ENCODE results near the gene PDRG1.

The PDRG1 gene

GRCh38 chr20:31951530-31952453, at the start of gene PDRG1:
Gene PDRG1, minus strand, starts transcription at chr20:31952046. Its CDS starts 85 bp downstream, at chr20:31951961.
- peak; percentile 93 for DNase-seq

DNA sequence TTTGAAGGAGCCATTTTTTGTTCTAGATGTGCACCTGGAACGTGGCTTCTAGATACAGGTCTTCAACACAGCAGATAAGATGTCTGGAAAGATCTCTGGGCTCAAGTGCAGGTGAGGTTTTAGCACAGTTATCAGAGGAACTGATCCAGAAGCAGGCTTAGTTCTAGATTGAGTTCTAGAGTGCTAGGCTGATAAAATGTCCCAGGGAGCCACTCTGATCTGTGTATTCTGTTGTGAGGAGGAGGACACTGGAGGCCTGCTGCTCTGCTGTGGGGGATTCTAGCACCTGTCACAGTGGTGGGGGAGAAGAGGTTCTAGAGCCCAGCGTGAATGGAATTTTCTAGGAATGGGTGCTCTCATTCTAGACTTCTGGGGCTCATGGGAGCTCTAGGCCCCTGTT, 46.4 kb upstream of the PDRG1 start:
- DNase-seq, result no peak

- no peak for DNase-seq
Measured at GRCh38 chr20:31996996-31997395, 45.1 kb upstream of the PDRG1 start.

DNA sequence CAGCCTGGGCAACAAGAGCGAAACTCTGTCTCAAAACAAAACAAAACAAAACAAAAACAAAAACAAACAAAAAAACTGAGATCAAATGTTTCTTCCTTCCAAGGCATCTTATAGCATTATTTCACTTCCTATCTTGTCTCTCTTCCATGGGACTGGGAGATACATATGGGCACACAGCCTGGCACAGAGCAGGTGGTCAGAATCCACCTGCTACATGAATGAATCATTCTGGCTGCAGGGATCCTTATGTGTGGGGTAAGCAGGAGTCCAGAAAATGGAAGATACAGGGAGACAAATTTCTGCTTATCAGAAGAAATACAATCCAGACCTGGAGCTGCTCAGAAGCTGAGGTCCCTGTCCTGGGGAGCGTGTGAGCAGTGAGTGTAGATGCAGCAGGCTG, 40.2 kb upstream of the PDRG1 start:
- no peak for DNase-seq

DNA sequence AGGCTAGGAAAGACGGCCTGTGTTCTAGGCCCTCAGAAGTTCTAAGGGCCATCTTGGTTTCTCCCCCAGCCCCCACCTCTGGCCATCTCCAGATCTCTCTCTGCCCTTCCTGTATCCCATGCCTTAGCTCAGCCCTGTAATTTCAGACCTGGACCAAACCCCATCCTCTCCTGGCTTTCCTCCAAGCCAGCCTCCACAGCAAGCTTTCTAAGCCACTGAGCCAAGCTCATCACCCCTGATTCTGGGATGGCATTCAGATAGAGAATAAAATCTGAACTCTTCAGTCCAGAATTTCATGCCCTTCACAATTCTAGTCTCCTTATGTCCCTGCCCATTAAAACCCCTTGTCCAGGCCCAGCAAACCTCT, 39.5 kb upstream of the PDRG1 start:
- DNase-seq, result peak; percentile 66

DNA sequence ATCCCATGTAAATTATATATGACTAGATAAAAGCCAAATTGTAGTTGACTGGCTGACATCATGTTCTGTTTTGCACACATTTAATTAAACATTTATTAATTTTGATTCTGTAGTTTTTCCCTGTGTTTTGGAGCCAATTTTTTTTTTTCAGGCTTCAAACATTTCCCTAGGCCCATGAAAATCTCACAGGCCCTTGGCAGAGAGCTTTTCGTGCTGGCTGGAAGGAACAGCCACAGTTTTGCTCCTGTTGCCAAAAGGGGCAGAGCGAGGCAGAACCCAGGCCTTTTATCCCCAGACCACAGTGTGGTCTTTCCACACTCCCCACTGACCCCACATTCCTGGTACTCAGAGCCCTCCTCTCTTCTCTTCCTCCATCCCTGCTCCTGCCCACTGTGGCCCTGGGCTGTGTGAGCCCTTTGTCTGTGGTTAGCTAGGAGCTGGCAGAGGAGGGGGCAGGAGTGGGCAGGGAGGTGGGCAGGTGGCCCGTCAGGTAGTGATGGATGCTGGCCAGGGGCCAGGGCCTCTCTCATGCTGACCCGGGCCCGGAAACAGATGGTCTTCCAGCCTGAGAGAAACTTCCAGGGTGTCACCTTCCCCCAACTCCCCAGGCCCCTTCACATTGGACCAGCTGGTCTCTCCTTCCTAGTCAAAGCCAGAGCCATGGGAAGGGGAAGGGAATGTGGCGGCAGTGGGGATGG, 38.9 kb upstream of the PDRG1 start:
- peak; percentile 79 for DNase-seq

DNA sequence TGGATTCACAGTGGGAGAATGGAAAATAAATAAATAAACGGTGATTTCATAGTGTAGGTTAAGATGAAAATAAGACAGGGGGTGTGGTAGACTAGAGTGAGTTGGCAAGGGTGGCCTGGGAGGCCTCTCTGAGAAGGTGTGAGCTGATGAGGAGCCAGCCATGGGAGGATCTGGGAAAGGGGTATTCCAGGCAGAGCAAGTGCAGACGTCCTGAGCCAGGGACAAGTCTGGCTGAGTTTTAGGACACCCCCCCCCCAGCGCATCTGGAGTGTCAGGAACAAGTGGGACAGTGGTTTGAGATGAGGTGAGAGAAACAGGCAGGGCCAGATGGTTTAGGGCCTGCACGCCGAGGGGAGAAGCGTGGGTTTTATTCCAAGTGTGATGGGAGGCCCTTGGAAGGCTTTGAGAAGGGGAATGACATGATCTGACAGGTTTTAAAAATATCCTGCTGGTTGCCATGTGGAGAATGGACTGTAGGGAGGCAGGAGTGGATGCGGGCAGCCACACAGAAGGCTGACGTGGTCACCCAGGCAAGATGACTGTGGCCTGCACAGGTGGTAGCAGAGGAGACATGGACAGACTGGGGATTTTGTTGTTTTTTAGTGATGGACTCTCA, 37.3 kb upstream of the PDRG1 start:
- peak; percentile 45 for DNase-seq

DNA sequence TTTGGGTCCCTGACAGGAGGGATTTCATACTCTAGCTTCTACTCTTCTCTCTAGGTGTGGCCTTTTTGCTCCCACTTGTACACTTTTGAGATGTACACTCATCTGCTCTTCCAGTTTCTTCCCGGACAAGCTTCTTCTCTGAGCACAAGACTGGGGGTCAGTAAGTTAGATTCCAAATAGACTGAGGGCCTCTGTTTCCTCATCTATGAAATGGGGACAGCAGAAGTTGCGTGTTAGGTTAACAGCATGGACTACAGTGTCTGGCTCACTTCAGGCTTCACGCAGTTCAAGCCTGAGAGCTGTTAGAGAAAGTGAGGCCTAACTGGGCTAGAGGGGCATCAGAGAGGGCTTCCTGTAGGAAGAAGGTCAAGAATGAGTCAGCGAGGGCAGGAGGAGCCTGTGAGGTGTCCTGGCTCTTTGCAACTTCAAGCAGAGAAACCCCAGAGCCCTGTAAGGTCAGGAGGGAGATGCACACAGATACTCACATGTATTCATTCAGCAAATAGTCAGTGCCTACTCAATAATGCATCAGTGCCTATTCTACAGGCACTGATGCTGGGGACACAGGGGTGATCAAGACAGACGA, 36.7 kb upstream of the PDRG1 start:
- DNase-seq, result no peak

DNA sequence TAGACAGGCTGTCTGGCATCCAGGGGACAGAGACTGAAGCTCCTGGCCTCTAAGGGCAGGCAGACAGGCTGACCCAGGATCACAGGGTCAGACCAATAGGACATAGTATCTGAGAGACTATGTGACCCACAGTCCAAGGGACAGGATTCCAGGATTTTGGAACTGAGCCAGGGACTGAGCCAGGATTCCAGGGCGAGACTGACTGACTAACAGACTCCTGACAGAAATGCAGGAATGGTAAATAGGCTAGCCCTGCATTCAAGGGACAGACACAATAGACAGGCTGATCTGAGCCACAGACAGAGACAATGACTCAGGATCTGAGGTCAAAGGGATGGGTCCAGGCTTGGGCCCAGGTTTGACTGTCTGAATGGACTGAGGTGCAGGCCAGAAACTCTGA, 35.9 kb upstream of the PDRG1 start:
- no peak for DNase-seq

GRCh38 chr20:31984981-31985471, 33.2 kb upstream of the PDRG1 start:
- DNase-seq, result peak; percentile 69

GRCh38 chr20:31981784-31982183, 29.9 kb upstream of the PDRG1 start:
- DNase-seq, result no peak

GRCh38 chr20:31979713-31980426, 28.0 kb upstream of the PDRG1 start:
- no peak for DNase-seq

DNA sequence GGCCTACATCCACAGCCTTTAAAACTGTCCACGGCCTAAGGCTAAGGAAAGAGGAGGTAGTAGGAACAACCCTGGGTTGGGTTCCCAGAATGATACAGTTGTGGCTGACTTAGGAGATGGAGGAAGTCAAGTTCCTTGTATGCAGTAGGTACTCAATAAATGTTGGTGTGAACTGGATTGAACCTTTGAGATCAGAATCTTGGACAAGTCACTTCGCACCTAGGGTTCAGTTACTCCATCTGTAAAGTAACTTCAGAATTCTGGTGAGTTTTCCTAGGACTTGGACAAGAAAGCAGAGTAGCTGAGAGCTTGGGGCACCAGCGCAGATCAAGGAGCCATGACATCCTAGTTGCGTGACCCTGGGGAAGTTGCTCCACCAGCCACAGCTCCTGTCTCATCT, 25.2 kb upstream of the PDRG1 start:
- no peak for DNase-seq

GRCh38 chr20:31975874-31976273, 24.0 kb upstream of the PDRG1 start:
- no peak for DNase-seq

DNA sequence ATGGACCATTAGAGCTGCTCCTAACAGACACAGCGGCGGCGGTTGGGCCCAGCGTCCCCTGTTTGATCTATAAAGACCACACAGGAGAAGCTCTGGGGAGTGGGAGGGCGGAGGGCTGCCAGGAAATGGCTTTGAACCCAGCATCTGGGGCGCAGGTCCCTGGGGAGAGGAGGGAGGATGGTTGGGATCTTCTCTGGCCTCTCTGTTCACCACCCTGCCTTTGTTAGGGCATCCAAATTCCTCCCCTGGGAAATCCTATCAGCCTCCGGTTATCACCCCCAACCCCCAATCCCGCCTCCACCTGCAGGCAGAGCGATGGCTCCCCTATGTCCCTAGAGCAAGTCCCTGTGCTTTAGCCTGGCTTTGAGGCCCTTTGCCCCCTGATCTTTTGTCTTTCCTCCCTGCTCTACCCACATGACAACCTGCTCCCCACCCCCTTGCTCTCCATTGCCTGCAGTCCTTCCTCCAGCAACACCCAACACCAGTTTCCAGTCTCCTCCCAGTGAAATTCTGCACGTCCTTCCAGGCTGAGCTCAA, 23.2 kb upstream of the PDRG1 start:
- DNase-seq, result no peak

GRCh38 chr20:31974296-31974695, 22.4 kb upstream of the PDRG1 start:
- DNase-seq, result no peak

DNA sequence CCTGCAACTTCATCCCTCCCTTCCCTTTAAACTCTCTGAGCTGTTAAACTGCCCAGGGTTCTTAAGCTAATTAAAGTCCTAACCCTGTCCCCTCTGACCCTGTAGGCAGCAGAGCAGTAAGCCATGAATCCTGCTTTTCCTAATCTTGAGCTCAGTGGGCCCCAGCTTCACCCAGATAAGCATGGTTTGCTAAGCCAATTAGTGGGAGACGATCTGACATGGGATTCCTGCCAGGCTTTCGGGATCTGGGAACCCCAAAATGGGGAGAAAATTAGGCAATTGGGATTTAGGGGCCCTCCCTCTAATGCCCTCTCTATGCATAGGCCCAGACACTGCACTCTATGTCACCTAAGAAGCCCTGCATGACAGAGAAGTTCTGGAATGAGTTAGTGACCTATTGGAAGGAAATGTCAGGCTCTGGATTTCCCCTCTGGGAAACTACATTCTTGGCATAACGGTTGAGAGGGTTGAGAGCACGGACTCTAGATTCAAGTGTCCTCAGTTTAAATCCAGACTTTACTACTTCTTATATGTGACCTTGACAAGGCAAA, 20.7 kb upstream of the PDRG1 start:
- no peak for DNase-seq

GRCh38 chr20:31969991-31970390, 18.1 kb upstream of the PDRG1 start:
- DNase-seq, result no peak

- DNase-seq, result no peak
Measured at GRCh38 chr20:31968291-31969126, 16.7 kb upstream of the PDRG1 start.

GRCh38 chr20:31967830-31968249, 16.0 kb upstream of the PDRG1 start, which contains the start of gene XKR7:
Gene XKR7, plus strand, starts transcription at chr20:31968151. Its CDS starts 25 bp downstream, at chr20:31968176.
- DNase-seq, result no peak
